ENCODE results near the gene TKT. TPM values are rescaled to one million over a fixed set of nuclear protein-coding genes. Genes with fewer than 3 reads are reported as not detected.
A peak's percentile ranks its signal among the peaks of the same experiment; 100 is the strongest.

The TKT gene
- total RNA-seq, 6 experiments from 2014 or later = 98.9 to 257 (median 146) TPM

GRCh38 chr3:53238051-53238850, 17.6 kb downstream of the TKT start:
- H3K36me3 ChIP-seq = peaks cover 0 to 49% (median 10%) of the 10 kb centered on the region in 4 donors
- H3K27me3 ChIP-seq = no peaks in the 10 kb centered on the region
- peak overlapping the region; percentile 31 to 67 (median 60) for H3K27ac ChIP-seq
- ATAC-seq (peak; percentile 63 to 82 (median 76)), DNase-seq (peak; percentile 77 to 83 (median 83))
- no peak overlapping the region for H3K4me3 ChIP-seq
- intact Hi-C loops (cut with DNase I) = no loop called here
- WGBS (ENCODE audit: insufficient coverage, low coverage, low lambda C conversion rate, missing lambda C conversion rate) = no CpG with 5 or more reads among the region's 6 CpGs
- peaks cover 0 to 51% (median 18%) of the 10 kb centered on the region in 4 donors for H3K4me1 ChIP-seq
- H3K9me3 ChIP-seq = no peaks in the 10 kb centered on the region
- TF ChIP-seq CTCF (IDR thresholded peaks at IDR 0.05) = no peak
- TF ChIP-seq POLR2A (IDR thresholded peaks at IDR 0.05) = no peak

GRCh38 chr3:53236112-53236841, 19.5 kb downstream of the TKT start:
- peaks cover 0 to 37% (median 18%) of the 10 kb centered on the region in 4 donors for H3K4me1 ChIP-seq
- intact Hi-C loops (cut with DNase I) = no loop called here
- peak overlapping the region; percentile 54 to 67 (median 67) for H3K27ac ChIP-seq
- no peaks in the 10 kb centered on the region for H3K9me3 ChIP-seq
- peaks cover 0 to 60% (median 10%) of the 10 kb centered on the region in 4 donors for H3K36me3 ChIP-seq
- peak; percentile 82 to 88 (median 86) for ATAC-seq
- TF ChIP-seq POLR2A (IDR thresholded peaks at IDR 0.05) (peak; percentile 44), CTCF (IDR thresholded peaks at IDR 0.05) (no peak)
- DNase-seq = peak; percentile 88 to 92 (median 90)
- WGBS (ENCODE audit: insufficient coverage, low coverage, low lambda C conversion rate, missing lambda C conversion rate) = 70% methylated on average over 2 of the region's 9 CpGs
- no peaks in the 10 kb centered on the region for H3K27me3 ChIP-seq
- H3K4me3 ChIP-seq = no peak overlapping the region

GRCh38 chr3:53235545-53235944, 20.3 kb downstream of the TKT start:
- peaks cover 0 to 37% (median 18%) of the 10 kb centered on the region in 4 donors for H3K4me1 ChIP-seq
- intact Hi-C loops (cut with DNase I) = no loop called here
- H3K9me3 ChIP-seq = no peaks in the 10 kb centered on the region
- no peak for TF ChIP-seq POLR2A (IDR thresholded peaks at IDR 0.05)
- TF ChIP-seq CTCF (IDR thresholded peaks at IDR 0.05) = no peak
- no peak for ATAC-seq
- peaks cover 0 to 61% (median 7%) of the 10 kb centered on the region in 4 donors for H3K36me3 ChIP-seq
- H3K27me3 ChIP-seq = no peaks in the 10 kb centered on the region
- H3K27ac ChIP-seq = peak overlapping the region in 2 of 3 donors; percentile 67
- DNase-seq = no peak
- H3K4me3 ChIP-seq = no peak overlapping the region
- WGBS (ENCODE audit: insufficient coverage, low coverage, low lambda C conversion rate, missing lambda C conversion rate) = 70% methylated on average over 3 of the region's 6 CpGs

GRCh38 chr3:53234841-53235232, 21.0 kb downstream of the TKT start:
- intact Hi-C loops (cut with DNase I) = no loop called here

More at GRCh38 chr3:53234841-53235232, 21.0 kb downstream of the TKT start:
- ATAC-seq = no peak
- Histone ChIP-seq H3K9me3 (no peaks in the 10 kb centered on the region), H3K27ac (no peak overlapping the region), H3K36me3 (peaks cover 0 to 61% (median 9%) of the 10 kb centered on the region in 4 donors), H3K4me1 (peaks cover 0 to 37% (median 18%) of the 10 kb centered on the region in 4 donors), H3K4me3 (no peak overlapping the region), H3K27me3 (no peaks in the 10 kb centered on the region)
- DNase-seq = peak in 1 of 3 donors; percentile 37
- 58% methylated on average over 2 of the region's 10 CpGs for WGBS (ENCODE audit: insufficient coverage, low coverage, low lambda C conversion rate, missing lambda C conversion rate)
- no peak for TF ChIP-seq POLR2A (IDR thresholded peaks at IDR 0.05)
- no peak for TF ChIP-seq CTCF (IDR thresholded peaks at IDR 0.05)

Data from right lobe of liver (tissue), 6 donors.